Prostate gland (tissue), 2 donors: Measurements from ENCODE around the gene RIT2. TPM values are rescaled to one million over a fixed set of nuclear protein-coding genes. Genes with fewer than 3 reads are reported as not detected.

Experiments
- DNase-seq: peaks from one replicate; pipeline ENCODE4 v3.0.0-alpha.2; 2019; ENCODE audit warnings: low spot score
- H3K27ac ChIP-seq, 2 donors: fragments of 200-600 bp; sonication (generic); 2 replicates each; pipeline ENCODE4 v1.5.1; 2017 to 2019
- H3K27me3 ChIP-seq: fragments of 200-600 bp; sonication (generic); replicated peaks from 2 replicates; pipeline ENCODE4 v1.5.1; 2019; ENCODE audit not compliant: insufficient read depth
- H3K36me3 ChIP-seq, 2 donors: fragments of 200-600 bp; sonication (generic); 1 replicate in 1 of 2; 2 replicates in 1 of 2; pipeline versions ENCODE4 v1.5.1 to v1.8.1; 2017 to 2019
- H3K4me1 ChIP-seq: fragments of 200-600 bp; sonication (generic); replicated peaks from 2 replicates; pipeline ENCODE4 v1.5.1; 2019
- H3K4me3 ChIP-seq, 2 donors: fragments of 200-600 bp; sonication (generic); 2 replicates each; pipeline ENCODE4 v1.5.1; 2017 to 2019
- H3K9me3 ChIP-seq: fragments of 200-600 bp; sonication (generic); 2 replicates; pipeline ENCODE4 v1.5.1; 2017
- POLR2A ChIP-seq: fragments of 450-650 bp; IDR thresholded peaks from one replicate; pipeline ENCODE4 v1.6.1; 2016; ENCODE audit warnings: antibody characterized with exemption, mild to moderate bottlenecking
- POLR2AphosphoS5 ChIP-seq: sonication (generic); formaldehyde crosslinking; IDR thresholded peaks from one replicate; pipeline ENCODE4 v1.6.1; 2017; ENCODE audit warnings: antibody characterized with exemption
- WGBS: methylation state at CpG from one replicate; pipeline ENCODE4 v1.1.5; 2018; 5-methylcytosine and 5-hydroxymethylcytosine counted together
- intact Hi-C: fragments of 100-400 bp; cut with DNase I; formaldehyde crosslinking; loops from one replicate; pipeline ENCODE4 v1.14.2; 2022
- total RNA-seq, 2 donors: library from RNA; depleted of rRNA; stranded (reverse); fragments of >200 nt; gene quantifications; one replicate each; pipeline ENCODE4 v1.1.0, GENCODE V29; 2016
- TF ChIP-seq, protein P1 (sequence below), 4 experiments: fragments of 200-600 bp in 2 of 4; fragments of 450-650 bp in 2 of 4; sonication (generic) in 2 of 4; IDR thresholded peaks; 1 replicate in 3 of 4; 2 replicates in 1 of 4; pipeline ENCODE4 v1.5.1; 2016 to 2019; ENCODE audit warnings: antibody characterized with exemption in 4 of 4, mild to moderate bottlenecking in 2 of 4, moderate library complexity in 2 of 4

The RIT2 gene
- total RNA-seq, 2 donors from 2014 or later = not detected

DNA sequence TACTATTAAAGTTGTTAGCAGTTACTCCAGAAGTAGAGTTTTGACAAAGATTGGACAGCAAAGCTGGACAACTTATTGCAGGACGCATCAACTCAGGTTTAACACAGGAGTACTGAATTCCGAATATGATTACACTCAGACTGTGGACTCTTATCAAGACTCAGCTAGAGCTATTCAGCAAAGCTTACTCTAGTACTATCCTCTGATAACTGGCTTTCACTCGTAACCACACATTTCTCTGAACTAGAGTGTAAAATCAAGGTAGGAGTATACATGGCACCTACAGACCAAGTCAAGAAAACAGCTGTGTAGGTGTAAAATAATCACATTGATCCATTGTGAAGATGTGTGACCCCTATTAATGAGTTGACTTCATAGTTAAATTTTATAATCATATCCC, 154.2 kb downstream of the RIT2 start:
- Histone ChIP-seq H3K36me3 (no peaks in the 10 kb centered on the region), H3K4me3 (no peak overlapping the region), H3K27me3 (no peaks in the 10 kb centered on the region), H3K9me3 (no peaks in the 10 kb centered on the region), H3K27ac (no peak overlapping the region), H3K4me1 (no peaks in the 10 kb centered on the region)
- intact Hi-C loops = no loop called here
- 97% methylated on average over 3 of the region's 3 CpGs for WGBS
- TF ChIP-seq, protein P1, sequence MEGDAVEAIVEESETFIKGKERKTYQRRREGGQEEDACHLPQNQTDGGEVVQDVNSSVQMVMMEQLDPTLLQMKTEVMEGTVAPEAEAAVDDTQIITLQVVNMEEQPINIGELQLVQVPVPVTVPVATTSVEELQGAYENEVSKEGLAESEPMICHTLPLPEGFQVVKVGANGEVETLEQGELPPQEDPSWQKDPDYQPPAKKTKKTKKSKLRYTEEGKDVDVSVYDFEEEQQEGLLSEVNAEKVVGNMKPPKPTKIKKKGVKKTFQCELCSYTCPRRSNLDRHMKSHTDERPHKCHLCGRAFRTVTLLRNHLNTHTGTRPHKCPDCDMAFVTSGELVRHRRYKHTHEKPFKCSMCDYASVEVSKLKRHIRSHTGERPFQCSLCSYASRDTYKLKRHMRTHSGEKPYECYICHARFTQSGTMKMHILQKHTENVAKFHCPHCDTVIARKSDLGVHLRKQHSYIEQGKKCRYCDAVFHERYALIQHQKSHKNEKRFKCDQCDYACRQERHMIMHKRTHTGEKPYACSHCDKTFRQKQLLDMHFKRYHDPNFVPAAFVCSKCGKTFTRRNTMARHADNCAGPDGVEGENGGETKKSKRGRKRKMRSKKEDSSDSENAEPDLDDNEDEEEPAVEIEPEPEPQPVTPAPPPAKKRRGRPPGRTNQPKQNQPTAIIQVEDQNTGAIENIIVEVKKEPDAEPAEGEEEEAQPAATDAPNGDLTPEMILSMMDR (IDR thresholded peaks at IDR 0.05) = no peak
- TF ChIP-seq POLR2AphosphoS5 = no peak
- no peak for TF ChIP-seq POLR2A
- no peak for DNase-seq

DNA sequence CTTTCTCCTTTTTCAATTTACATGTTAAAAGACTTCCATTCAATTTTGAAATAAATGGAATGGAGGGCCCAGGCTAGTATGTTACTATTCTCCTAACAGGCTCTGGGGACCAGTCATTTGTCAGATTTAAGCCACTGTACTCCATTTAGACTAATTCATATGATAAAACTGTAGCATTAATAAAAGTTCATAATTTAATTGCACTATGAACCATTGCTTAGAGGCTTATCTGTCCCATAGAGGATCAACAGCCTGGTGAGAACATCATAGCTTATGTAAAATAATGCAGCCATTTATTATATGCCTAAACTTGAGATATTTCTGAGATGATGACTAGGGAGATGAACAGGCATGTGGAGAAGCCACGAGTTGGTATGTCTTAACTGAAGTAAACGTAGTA, 156.0 kb downstream of the RIT2 start:
- 68% methylated on average over 2 of the region's 2 CpGs for WGBS
- DNase-seq = no peak
- Histone ChIP-seq H3K27me3 (no peaks in the 10 kb centered on the region), H3K36me3 (no peaks in the 10 kb centered on the region), H3K27ac (no peak overlapping the region), H3K4me1 (no peaks in the 10 kb centered on the region), H3K9me3 (no peaks in the 10 kb centered on the region), H3K4me3 (no peak overlapping the region)
- TF ChIP-seq POLR2A = no peak
- TF ChIP-seq, protein P1 (IDR thresholded peaks at IDR 0.05) = no peak
- TF ChIP-seq POLR2AphosphoS5 = no peak
- intact Hi-C loops = no loop called here

DNA sequence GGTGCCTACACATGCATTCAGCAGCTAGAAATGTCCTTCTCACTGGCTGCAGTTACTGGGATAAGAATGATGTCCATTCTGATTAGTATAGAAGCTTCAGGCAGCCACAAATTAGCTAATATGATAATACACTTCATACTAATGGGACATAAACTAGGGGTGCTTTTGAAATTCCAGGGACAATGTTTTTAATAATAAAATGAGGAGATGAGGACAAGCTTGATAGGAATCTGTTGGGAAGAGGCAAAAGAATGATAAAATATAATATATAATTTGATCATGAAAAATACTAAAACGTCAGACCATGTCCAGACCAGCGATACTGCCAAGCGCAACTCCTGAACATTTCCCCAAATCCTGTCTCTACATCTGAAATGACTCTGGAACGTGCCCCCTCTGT, 157.1 kb downstream of the RIT2 start:
- H3K9me3 ChIP-seq = no peaks in the 10 kb centered on the region
- H3K4me1 ChIP-seq = no peaks in the 10 kb centered on the region
- H3K36me3 ChIP-seq = no peaks in the 10 kb centered on the region
- H3K27me3 ChIP-seq = no peaks in the 10 kb centered on the region
- no peak for DNase-seq
- no peak overlapping the region for H3K27ac ChIP-seq
- WGBS = 88% methylated on average over 4 of the region's 4 CpGs
- TF ChIP-seq POLR2A (no peak), POLR2AphosphoS5 (no peak)
- TF ChIP-seq, protein P1 (IDR thresholded peaks at IDR 0.05) = no peak
- H3K4me3 ChIP-seq = no peak overlapping the region
- intact Hi-C loops = no loop called here

DNA sequence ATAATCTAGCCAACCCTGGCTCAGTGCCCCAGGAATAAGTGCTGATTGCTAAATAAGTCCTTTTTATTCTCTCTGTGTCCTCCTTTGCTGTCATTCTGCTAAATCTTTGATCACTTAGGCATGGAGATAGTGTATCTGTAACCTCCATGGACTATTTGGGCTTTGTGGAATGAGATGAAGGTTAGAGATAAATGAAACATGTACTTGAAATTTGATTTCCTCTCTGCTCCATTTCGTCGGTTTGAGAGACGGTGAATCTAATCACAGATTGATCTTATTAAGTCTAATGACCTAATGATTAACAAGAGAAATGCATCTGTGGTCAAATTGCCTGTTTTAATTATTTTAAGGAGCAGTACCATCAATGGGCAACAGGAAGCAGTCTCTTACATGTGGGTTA, 159.2 kb downstream of the RIT2 start:
- H3K27me3 ChIP-seq = no peaks in the 10 kb centered on the region
- H3K36me3 ChIP-seq = no peaks in the 10 kb centered on the region
- 90% methylated on average over 3 of the region's 3 CpGs for WGBS
- H3K27ac ChIP-seq = no peak overlapping the region
- no peak for TF ChIP-seq POLR2A
- TF ChIP-seq, protein P1 (IDR thresholded peaks at IDR 0.05) = no peak
- TF ChIP-seq POLR2AphosphoS5 = no peak
- no peaks in the 10 kb centered on the region for H3K9me3 ChIP-seq
- no peak for DNase-seq
- H3K4me3 ChIP-seq = no peak overlapping the region
- no peaks in the 10 kb centered on the region for H3K4me1 ChIP-seq
- intact Hi-C loops = no loop called here

DNA sequence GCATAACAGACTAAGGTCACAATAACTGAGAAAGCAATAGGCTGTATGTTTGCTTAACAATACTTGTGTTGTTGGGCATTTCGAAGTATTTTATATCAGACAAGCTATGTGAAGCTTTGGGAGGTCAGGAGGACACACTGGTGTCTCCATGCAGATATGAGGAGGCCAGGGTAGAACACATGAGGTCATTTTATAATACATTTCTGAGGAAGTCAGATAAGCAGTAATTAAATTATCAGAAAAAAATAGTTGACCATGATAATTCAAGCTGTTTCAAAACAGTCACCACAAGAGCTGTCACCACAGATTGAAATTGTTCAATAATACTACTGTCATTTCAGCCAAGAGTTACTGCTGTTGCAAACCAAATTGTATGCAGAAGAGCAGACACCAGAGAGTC, 160.6 kb downstream of the RIT2 start:
- no peak overlapping the region for H3K27ac ChIP-seq
- TF ChIP-seq POLR2AphosphoS5 = no peak
- no peak for TF ChIP-seq POLR2A
- TF ChIP-seq, protein P1 (IDR thresholded peaks at IDR 0.05) = no peak
- 86% methylated on average over 1 of the region's 1 CpG for WGBS
- peaks cover 2% of the 10 kb centered on the region for H3K27me3 ChIP-seq
- H3K4me3 ChIP-seq = no peak overlapping the region
- H3K36me3 ChIP-seq = no peaks in the 10 kb centered on the region
- intact Hi-C loops = no loop called here
- DNase-seq = no peak
- no peaks in the 10 kb centered on the region for H3K4me1 ChIP-seq
- H3K9me3 ChIP-seq = no peaks in the 10 kb centered on the region
